ENCODE measurements around the gene RRP36. TPM values are rescaled to one million over a fixed set of nuclear protein-coding genes. Genes with fewer than 3 reads are reported as not detected.

The RRP36 gene
- total and polyA plus RNA-seq, 9 of the 15 experiments (the other 6 are each of a cell fraction or from before 2014, with no cell fraction given): 27.6 to 150 (median 114) TPM

DNA sequence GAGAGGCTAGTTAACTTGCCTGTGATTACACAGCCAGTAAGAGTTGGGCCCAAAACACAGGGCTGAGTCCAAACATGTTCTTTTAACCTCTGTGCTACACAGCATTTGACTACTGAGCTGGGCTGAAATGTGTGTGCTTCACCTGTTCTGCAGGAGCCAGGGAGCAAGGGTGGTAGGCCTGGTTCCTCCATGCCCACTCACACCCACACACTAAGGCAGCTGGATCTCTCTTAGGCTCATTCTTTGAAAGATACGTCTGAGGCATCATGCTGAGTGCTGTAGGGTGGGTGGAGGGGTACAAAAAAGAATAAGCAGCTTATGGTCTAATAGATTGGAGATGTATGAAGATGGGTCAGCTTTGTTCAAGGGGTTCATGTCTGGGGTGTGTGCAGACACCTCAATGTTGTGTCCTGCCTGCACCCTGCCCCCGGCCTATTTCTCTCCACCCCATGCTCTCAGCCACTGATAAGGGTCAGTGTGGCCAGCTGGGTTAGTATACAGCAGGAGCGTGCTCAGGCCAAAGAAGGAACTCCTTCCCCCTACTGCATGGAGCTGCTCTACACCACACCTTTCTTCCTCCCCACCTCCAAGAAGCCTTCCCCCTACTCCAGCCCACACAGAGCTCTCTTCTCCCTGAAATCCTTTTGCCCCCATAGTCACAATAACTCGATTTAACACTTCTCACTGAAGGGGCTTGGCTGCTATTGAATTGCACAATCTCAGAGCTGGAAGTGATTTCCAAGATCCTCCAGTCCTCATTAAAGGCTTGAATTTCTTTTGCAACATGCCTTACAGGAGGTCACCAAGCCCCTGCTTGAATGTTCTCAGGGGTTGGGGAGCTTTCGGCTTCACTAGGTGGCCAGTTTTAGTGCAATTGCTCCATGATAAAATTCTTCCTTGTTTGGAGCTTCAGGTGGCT lies 33.6 kb upstream of the RRP36 start:
- intact Hi-C loops (cut with micrococcal nuclease): no loop called here
- in situ Hi-C loops (cut with MboI): no loop called here
- no peak for TF ChIP-seq SMARCE1 (IDR thresholded peaks at IDR 0.05)
- peak; percentile 31; the same call in 1 of the 2 replicates for TF ChIP-seq ARID1B (IDR thresholded peaks at IDR 0.05)
- TF ChIP-seq ARID2 (IDR thresholded peaks at IDR 0.05): no peak
- TF ChIP-seq PHTF2 (CRISPR knock-in tag; IDR thresholded peaks at IDR 0.05): no peak
- no peak for TF ChIP-seq HMG20A (CRISPR knock-in tag; conservative IDR thresholded peaks at IDR 0.05)
- peak; percentile 37 for TF ChIP-seq CREM (IDR thresholded peaks at IDR 0.05; ENCODE audit: low read depth)
- TF ChIP-seq POLR2AphosphoS2 (IDR thresholded peaks at IDR 0.05; ENCODE audit: low read length): no peak
- TF ChIP-seq ILF3 (IDR thresholded peaks at IDR 0.05; ENCODE audit: borderline replicate concordance): no peak
- TF ChIP-seq TEAD1 (CRISPR knock-in tag; IDR thresholded peaks at IDR 0.05): no peak
- TF ChIP-seq STAT5A (IDR thresholded peaks at IDR 0.05; ENCODE audit: borderline replicate concordance, low read length): no peak
- TF ChIP-seq MAFK (IDR thresholded peaks at IDR 0.05; ENCODE audit: low read length): no peak
- TF ChIP-seq, protein P1, sequence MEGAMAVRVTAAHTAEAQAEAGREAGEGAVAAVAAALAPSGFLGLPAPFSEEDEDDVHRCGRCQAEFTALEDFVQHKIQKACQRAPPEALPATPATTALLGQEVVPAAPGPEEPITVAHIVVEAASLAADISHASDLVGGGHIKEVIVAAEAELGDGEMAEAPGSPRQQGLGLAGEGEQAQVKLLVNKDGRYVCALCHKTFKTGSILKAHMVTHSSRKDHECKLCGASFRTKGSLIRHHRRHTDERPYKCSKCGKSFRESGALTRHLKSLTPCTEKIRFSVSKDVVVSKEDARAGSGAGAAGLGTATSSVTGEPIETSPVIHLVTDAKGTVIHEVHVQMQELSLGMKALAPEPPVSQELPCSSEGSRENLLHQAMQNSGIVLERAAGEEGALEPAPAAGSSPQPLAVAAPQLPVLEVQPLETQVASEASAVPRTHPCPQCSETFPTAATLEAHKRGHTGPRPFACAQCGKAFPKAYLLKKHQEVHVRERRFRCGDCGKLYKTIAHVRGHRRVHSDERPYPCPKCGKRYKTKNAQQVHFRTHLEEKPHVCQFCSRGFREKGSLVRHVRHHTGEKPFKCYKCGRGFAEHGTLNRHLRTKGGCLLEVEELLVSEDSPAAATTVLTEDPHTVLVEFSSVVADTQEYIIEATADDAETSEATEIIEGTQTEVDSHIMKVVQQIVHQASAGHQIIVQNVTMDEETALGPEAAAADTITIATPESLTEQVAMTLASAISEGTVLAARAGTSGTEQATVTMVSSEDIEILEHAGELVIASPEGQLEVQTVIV (CRISPR knock-in tag; IDR thresholded peaks at IDR 0.05; ENCODE audit: borderline replicate concordance): no peak
- TF ChIP-seq NR3C1 (CRISPR knock-in tag; IDR thresholded peaks at IDR 0.05): no peak
- TF ChIP-seq, protein P2, sequence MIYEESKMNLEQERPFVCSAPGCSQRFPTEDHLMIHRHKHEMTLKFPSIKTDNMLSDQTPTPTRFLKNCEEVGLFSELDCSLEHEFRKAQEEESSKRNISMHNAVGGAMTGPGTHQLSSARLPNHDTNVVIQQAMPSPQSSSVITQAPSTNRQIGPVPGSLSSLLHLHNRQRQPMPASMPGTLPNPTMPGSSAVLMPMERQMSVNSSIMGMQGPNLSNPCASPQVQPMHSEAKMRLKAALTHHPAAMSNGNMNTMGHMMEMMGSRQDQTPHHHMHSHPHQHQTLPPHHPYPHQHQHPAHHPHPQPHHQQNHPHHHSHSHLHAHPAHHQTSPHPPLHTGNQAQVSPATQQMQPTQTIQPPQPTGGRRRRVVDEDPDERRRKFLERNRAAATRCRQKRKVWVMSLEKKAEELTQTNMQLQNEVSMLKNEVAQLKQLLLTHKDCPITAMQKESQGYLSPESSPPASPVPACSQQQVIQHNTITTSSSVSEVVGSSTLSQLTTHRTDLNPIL (CRISPR knock-in tag; IDR thresholded peaks at IDR 0.05): no peak
- TF ChIP-seq CCAR2 (IDR thresholded peaks at IDR 0.05; ENCODE audit: low read depth, low read length): no peak
- no peak for TF ChIP-seq GABPB2 (CRISPR knock-in tag; conservative IDR thresholded peaks at IDR 0.05)
- peak; percentile 30; the same call in 1 of the 2 replicates for TF ChIP-seq FOXJ2 (tag; IDR thresholded peaks at IDR 0.05)
- TF ChIP-seq, protein P3, sequence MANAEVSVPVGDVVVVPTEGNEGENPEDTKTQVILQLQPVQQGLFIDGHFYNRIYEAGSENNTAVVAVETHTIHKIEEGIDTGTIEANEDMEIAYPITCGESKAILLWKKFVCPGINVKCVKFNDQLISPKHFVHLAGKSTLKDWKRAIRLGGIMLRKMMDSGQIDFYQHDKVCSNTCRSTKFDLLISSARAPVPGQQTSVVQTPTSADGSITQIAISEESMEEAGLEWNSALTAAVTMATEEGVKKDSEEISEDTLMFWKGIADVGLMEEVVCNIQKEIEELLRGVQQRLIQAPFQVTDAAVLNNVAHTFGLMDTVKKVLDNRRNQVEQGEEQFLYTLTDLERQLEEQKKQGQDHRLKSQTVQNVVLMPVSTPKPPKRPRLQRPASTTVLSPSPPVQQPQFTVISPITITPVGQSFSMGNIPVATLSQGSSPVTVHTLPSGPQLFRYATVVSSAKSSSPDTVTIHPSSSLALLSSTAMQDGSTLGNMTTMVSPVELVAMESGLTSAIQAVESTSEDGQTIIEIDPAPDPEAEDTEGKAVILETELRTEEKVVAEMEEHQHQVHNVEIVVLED (CRISPR knock-in tag; IDR thresholded peaks at IDR 0.05): no peak

More for the DNA sequence above, 33.6 kb upstream of the RRP36 start:
- H3K4me2 ChIP-seq (ENCODE audit: insufficient read depth, low read length): peak overlapping the region; percentile 40
- ChIA-PET CTCF (ENCODE audit: low intra/inter-chr PET ratio) (no interaction called here), POLR2A (interaction anchor here (0.5 to 2.1 kb wide), 12 partner anchors 9 to 623 kb away, joined by 3 to 18 read pairs (median 4); partner anchors contain the start of genes CUL7, KLHDC3, MEA1 and PEX6)
- no peaks in the 10 kb centered on the region for H3K9me3 ChIP-seq (replicated peaks; ENCODE audit: control insufficient read depth, insufficient read depth, low read depth, low read length)
- 33% methylated on average over 5 of the region's 5 CpGs for WGBS (ENCODE audit: insufficient coverage, low coverage, missing lambda C conversion rate)
- DNase-seq (ENCODE audit: extremely low read depth in 1 of 4, low spot score in 3 of 4) (peak; percentile 47 to 73 (median 64)), FAIRE-seq (peak; percentile 79), ATAC-seq (peak; percentile 35)
- no peaks in the 10 kb centered on the region for H3K27me3 ChIP-seq (ENCODE audit: control insufficient read depth in 2 of 2, insufficient read depth in 2 of 2, low read length in 2 of 2)
- peaks cover 41% of the 10 kb centered on the region for H3K36me3 ChIP-seq (ENCODE audit: control insufficient read depth, insufficient read depth, low read length)
- no peak overlapping the region for H3K27ac ChIP-seq (ENCODE audit: extremely low read depth, low read depth, low read length)
- BruUV-seq (replicated peaks): no TSS peak
- H3K9me1 ChIP-seq (ENCODE audit: control insufficient read depth, insufficient read depth, low read length): peaks cover 12% of the 10 kb centered on the region
- H3K4me3 ChIP-seq: no peak overlapping the region
- H2AFZ ChIP-seq (ENCODE audit: low read depth, low read length): no peak overlapping the region
- peaks cover 32 to 33% of the 10 kb centered on the region in 2 experiments for H3K4me1 ChIP-seq (replicated peaks in 1 of 2; ENCODE audit: control insufficient read depth in 2 of 2, insufficient read depth in 2 of 2, low read length in 2 of 2)
- H3K79me2 ChIP-seq (ENCODE audit: control insufficient read depth, insufficient read depth, low read length): peaks cover 30% of the 10 kb centered on the region
- H4K20me1 ChIP-seq (replicated peaks; ENCODE audit: control insufficient read depth, insufficient read depth, low read length): peaks cover 11% of the 10 kb centered on the region
- peak overlapping the region in 1 of 2 experiments; percentile 80; a peak in 1 of 4 replicates for H3K9ac ChIP-seq (ENCODE audit: insufficient read depth in 1 of 2, low read depth in 2 of 2, low read length in 2 of 2)

Measured in K562 (cell line).